Measurements from ENCODE around the gene DIS3L2.

DIS3L2 gene

GRCh38 chr2:232203936-232204335 lies 242.4 kb downstream of the DIS3L2 start:
- DNase-seq = no peak

GRCh38 chr2:232204457-232204931 lies 243.0 kb downstream of the DIS3L2 start:
- DNase-seq = no peak

GRCh38 chr2:232207174-232207573 lies 245.7 kb downstream of the DIS3L2 start:
- DNase-seq = no peak

GRCh38 chr2:232210306-232210705 lies 248.8 kb downstream of the DIS3L2 start:
- DNase-seq = no peak

GRCh38 chr2:232211743-232212686 lies 250.5 kb downstream of the DIS3L2 start:
- DNase-seq = no peak

- DNase-seq = no peak
Measured at GRCh38 chr2:232213176-232213575, 251.7 kb downstream of the DIS3L2 start.

- no peak for DNase-seq
Measured at GRCh38 chr2:232214053-232214452, 252.5 kb downstream of the DIS3L2 start.

- no peak for DNase-seq
Measured at GRCh38 chr2:232216028-232216427, 254.5 kb downstream of the DIS3L2 start.

GRCh38 chr2:232218778-232219495 lies 257.4 kb downstream of the DIS3L2 start:
- no peak for DNase-seq

GRCh38 chr2:232219496-232219870 lies 258.0 kb downstream of the DIS3L2 start:
- DNase-seq = no peak

- DNase-seq = no peak
Measured at GRCh38 chr2:232219932-232220331, 258.4 kb downstream of the DIS3L2 start.

GRCh38 chr2:232225429-232225828 lies 263.9 kb downstream of the DIS3L2 start:
- no peak for DNase-seq

- peak; percentile 27 for DNase-seq
Measured at GRCh38 chr2:232225895-232226294, 264.4 kb downstream of the DIS3L2 start.

GRCh38 chr2:232228332-232228731 lies 266.8 kb downstream of the DIS3L2 start:
- no peak for DNase-seq

- no peak for DNase-seq
Measured at GRCh38 chr2:232228971-232229894, 267.7 kb downstream of the DIS3L2 start.

- no peak for DNase-seq
Measured at GRCh38 chr2:232229911-232230310, 268.4 kb downstream of the DIS3L2 start.

- DNase-seq = peak; percentile 46
Measured at GRCh38 chr2:232230560-232230959, 269.0 kb downstream of the DIS3L2 start.

GRCh38 chr2:232231554-232231953 lies 270.0 kb downstream of the DIS3L2 start:
- DNase-seq = no peak

- no peak for DNase-seq
Measured at GRCh38 chr2:232232915-232233314, 271.4 kb downstream of the DIS3L2 start.

- peak; percentile 71 for DNase-seq
Measured at GRCh38 chr2:232234922-232235615, 273.6 kb downstream of the DIS3L2 start.

GRCh38 chr2:232235716-232236115 lies 274.2 kb downstream of the DIS3L2 start:
- DNase-seq = peak; percentile 55

- peak; percentile 56 for DNase-seq
Measured at GRCh38 chr2:232236200-232236599, 274.7 kb downstream of the DIS3L2 start.

All from NCI-H82 (cell line).